ENCODE measurements around the gene ACTR2. TPM values are rescaled to one million over a fixed set of nuclear protein-coding genes. Genes with fewer than 3 reads are reported as not detected.
A peak's percentile ranks its signal among the peaks of the same experiment; 100 is the strongest.

Gene ACTR2
- total and polyA plus RNA-seq, 2 of the 13 experiments (the other 11 are each of a cell fraction or from before 2014, with no cell fraction given) = 51.2 to 100 TPM

DNA sequence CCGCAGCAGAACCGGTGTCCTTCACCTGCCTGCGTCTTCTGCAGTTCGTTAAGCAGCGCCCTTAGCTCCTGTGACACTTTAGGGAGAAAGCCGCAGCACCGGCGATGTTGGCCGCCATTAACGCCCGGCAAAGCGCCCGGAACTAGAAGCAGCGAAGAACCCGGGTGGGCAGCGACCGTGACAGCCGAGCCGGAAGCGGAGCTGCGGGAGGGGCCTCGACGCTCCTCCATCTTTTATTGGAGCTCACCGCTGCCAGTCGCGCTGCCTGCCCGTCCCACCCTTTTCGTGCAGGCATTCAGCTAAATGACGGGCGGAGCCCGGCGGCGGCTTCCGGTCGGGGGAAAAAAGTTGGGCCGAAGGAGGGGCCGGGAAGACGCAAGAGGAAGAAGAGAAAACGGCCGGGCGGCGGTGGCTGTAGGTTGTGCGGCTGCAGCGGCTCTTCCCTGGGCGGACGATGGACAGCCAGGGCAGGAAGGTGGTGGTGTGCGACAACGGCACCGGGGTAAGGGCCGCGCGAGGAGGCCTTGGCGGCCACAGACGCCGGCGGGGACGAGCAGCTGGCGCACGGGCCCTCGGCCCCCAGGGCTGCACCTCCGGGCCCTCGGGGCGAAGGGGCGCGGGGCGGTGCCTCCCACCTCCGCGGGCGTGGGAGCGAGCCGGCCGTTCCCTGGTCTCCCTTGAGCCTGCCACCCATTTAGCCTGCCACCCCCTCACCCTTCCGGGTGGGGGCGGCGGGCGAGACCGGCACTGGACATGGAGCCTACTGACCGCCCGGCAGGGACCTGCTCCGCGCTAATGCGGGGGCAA, at the start of gene ACTR2 (continued):
- peak; percentile 21; the same call in 1 of the 2 replicates for TF ChIP-seq MXD1 (CRISPR knock-in tag; IDR thresholded peaks at IDR 0.05)
- peak; percentile 92 for TF ChIP-seq SAP130 (CRISPR knock-in tag; IDR thresholded peaks at IDR 0.05; ENCODE audit: low read depth)
- peak; percentile 20; the same call in 1 of the 2 replicates for TF ChIP-seq RFXANK (CRISPR knock-in tag; IDR thresholded peaks at IDR 0.05)
- TF ChIP-seq LCORL (IDR thresholded peaks at IDR 0.05) = no peak
- peak; percentile 58; the same call in 1 of the 2 replicates for TF ChIP-seq LCORL (CRISPR knock-in tag; IDR thresholded peaks at IDR 0.05)
- TF ChIP-seq MYC (CRISPR knock-in tag; IDR thresholded peaks at IDR 0.05; ENCODE audit: borderline replicate concordance) = peak; percentile 80; the same call in 1 of the 2 replicates
- no peak; the same call in 1 of the 2 replicates for TF ChIP-seq ZSCAN21 (CRISPR knock-in tag; IDR thresholded peaks at IDR 0.05; ENCODE audit: borderline replicate concordance)
- TF ChIP-seq GLI4 (CRISPR knock-in tag; IDR thresholded peaks at IDR 0.05; ENCODE audit: borderline replicate concordance) = peak; percentile 84
- TF ChIP-seq U2AF1 (optimal IDR thresholded peaks at IDR 0.05; ENCODE audit: low read depth, low read length) = no peak
- TF ChIP-seq ZNF644 (CRISPR knock-in tag; IDR thresholded peaks at IDR 0.05; ENCODE audit: low read depth) = no peak
- no peak for TF ChIP-seq RFX3 (CRISPR knock-in tag; IDR thresholded peaks at IDR 0.05)
- TF ChIP-seq HMG20A (CRISPR knock-in tag; IDR thresholded peaks at IDR 0.05; ENCODE audit: borderline replicate concordance) = peak; percentile 36; the same call in 1 of the 2 replicates
- TF ChIP-seq MBD4 (IDR thresholded peaks at IDR 0.05; ENCODE audit: borderline replicate concordance, low read length) = no peak
- TF ChIP-seq RNF2 (conservative IDR thresholded peaks at IDR 0.05; ENCODE audit: low read depth) = peak; percentile 62; the same call in 1 of the 2 replicates
- peak; percentile 87 for TF ChIP-seq TAF1 (CRISPR knock-in tag; IDR thresholded peaks at IDR 0.05)
- peak; percentile 49; the same call in 1 of the 2 replicates for TF ChIP-seq RXRB (CRISPR knock-in tag; IDR thresholded peaks at IDR 0.05; ENCODE audit: borderline replicate concordance)
- TF ChIP-seq IKZF1 (IDR thresholded peaks at IDR 0.05) = no peak
- peak; percentile 90 to 95 for TF ChIP-seq POLR2A (IDR thresholded peaks at IDR 0.05; ENCODE audit: insufficient read depth in 1 of 2, low read depth in 2 of 2, low read length in 2 of 2)
- TF ChIP-seq, protein P1, sequence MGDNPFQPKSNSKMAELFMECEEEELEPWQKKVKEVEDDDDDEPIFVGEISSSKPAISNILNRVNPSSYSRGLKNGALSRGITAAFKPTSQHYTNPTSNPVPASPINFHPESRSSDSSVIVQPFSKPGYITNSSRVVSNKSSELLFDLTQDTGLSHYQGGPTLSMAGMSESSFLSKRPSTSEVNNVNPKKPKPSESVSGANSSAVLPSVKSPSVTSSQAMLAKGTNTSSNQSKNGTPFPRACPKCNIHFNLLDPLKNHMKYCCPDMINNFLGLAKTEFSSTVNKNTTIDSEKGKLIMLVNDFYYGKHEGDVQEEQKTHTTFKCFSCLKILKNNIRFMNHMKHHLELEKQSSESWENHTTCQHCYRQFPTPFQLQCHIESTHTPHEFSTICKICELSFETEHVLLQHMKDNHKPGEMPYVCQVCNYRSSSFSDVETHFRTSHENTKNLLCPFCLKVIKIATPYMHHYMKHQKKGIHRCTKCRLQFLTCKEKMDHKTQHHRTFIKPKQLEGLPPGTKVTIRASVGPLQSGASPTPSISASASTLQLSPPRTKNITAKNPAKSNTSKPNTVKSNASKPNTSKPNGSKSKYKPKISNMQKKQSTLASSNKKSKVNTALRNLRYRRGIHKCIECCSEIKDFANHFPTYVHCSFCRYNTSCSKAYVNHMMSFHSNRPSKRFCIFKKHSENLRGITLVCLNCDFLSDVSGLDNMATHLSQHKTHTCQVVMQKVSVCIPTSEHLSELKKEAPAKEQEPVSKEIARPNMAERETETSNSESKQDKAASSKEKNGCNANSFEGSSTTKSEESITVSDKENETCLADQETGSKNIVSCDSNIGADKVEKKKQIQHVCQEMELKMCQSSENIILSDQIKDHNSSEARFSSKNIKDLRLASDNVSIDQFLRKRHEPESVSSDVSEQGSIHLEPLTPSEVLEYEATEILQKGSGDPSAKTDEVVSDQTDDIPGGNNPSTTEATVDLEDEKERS (CRISPR knock-in tag; IDR thresholded peaks at IDR 0.05) = peak; percentile 28; the same call in 1 of the 2 replicates
- 0 out of 2 replicates have a peak, but pooled peaks have one; percentile 14 for TF ChIP-seq JUN (CRISPR knock-in tag; IDR thresholded peaks at IDR 0.05)
- peak; percentile 48 for TF ChIP-seq POGK (CRISPR knock-in tag; conservative IDR thresholded peaks at IDR 0.05)
- TF ChIP-seq JARID2 (CRISPR knock-in tag; IDR thresholded peaks at IDR 0.05; ENCODE audit: insufficient replicate concordance) = peak; percentile 58
- 0 out of 2 replicates have a peak, but pooled peaks have one; percentile 91 for TF ChIP-seq ZNF790 (CRISPR knock-in tag; IDR thresholded peaks at IDR 0.05; ENCODE audit: borderline replicate concordance)
- no peak for TF ChIP-seq SUZ12 (IDR thresholded peaks at IDR 0.05; ENCODE audit: low read depth, low read length)
- TF ChIP-seq ZFP36 (IDR thresholded peaks at IDR 0.05; ENCODE audit: borderline replicate concordance, low read depth, low read length, partially characterized antibody) = no peak
- 0 out of 2 replicates have a peak, but pooled peaks have one; percentile 43 for TF ChIP-seq NKX3-1 (CRISPR knock-in tag; IDR thresholded peaks at IDR 0.05)
- TF ChIP-seq ZMAT3 (CRISPR knock-in tag; conservative IDR thresholded peaks at IDR 0.05) = peak; percentile 85
- TF ChIP-seq MTF1 (CRISPR knock-in tag; IDR thresholded peaks at IDR 0.05) = 0 out of 2 replicates have a peak, but pooled peaks have one; percentile 1

All from HepG2 (cell line).